ENCODE results near the gene ZNF280D. TPM values are rescaled to one million over a fixed set of nuclear protein-coding genes. Genes with fewer than 3 reads are reported as not detected.

The ZNF280D gene
- total RNA-seq, 1 experiment from 2014 or later = 21.5 TPM

GRCh38 chr15:56737791-56738190 is 4.5 kb upstream of the ZNF280D start:
- Histone ChIP-seq H3K27ac (ENCODE audit: low read length) (no peak overlapping the region), H3K4me3 (ENCODE audit: low read depth in 2 of 2, low read length in 2 of 2) (no peak overlapping the region), H3K9me3 (ENCODE audit: control insufficient read depth, insufficient read depth, low read depth, low read length) (peaks cover 11% of the 10 kb centered on the region; the same call in 1 of the 2 replicates), H3K27me3 (ENCODE audit: control insufficient read depth, insufficient read depth, low read length) (peaks cover 7% of the 10 kb centered on the region; the same call in 1 of the 2 replicates), H3K36me3 (ENCODE audit: control insufficient read depth, insufficient read depth, low read length) (no peaks in the 10 kb centered on the region), H3K4me1 (ENCODE audit: control insufficient read depth, insufficient read depth, low read length) (no peaks in the 10 kb centered on the region)
- ChIA-PET POLR2A (no interaction called here), CTCF (no interaction called here)
- BruUV-seq (replicated peaks) = no TSS peak
- ATAC-seq = no peak
- TF ChIP-seq REST (IDR thresholded peaks at IDR 0.05; ENCODE audit: insufficient read depth in 1 of 2, low read depth in 2 of 2, low read length in 1 of 2) (no peak), SIN3A (IDR thresholded peaks at IDR 0.05; ENCODE audit: borderline replicate concordance, insufficient read depth, low read depth, low read length) (no peak), POLR2AphosphoS5 (IDR thresholded peaks at IDR 0.05; ENCODE audit: low read depth, low read length) (no peak), TCF7L2 (IDR thresholded peaks at IDR 0.05; ENCODE audit: low read depth, low read length) (no peak), CTCF (IDR thresholded peaks at IDR 0.05) (no peak)
- in situ Hi-C loops (cut with HindIII; ENCODE audit: low pct_unique_long_range_greater_than_20kb, low sequenced_read_pairs) (no loop called here), intact Hi-C loops (cut with micrococcal nuclease; ENCODE audit: unreplicated experiment) (no loop called here)
- DNase-seq (ENCODE audit: low read depth, low spot score) = no peak

GRCh38 chr15:56736881-56737707 is 3.8 kb upstream of the ZNF280D start:
- 0 out of 2 replicates have a peak, but pooled peaks cover 2% of the 10 kb centered on the region for H3K27me3 ChIP-seq (ENCODE audit: control insufficient read depth, insufficient read depth, low read length)
- no peak overlapping the region for H3K4me3 ChIP-seq (ENCODE audit: low read depth in 2 of 2, low read length in 2 of 2)
- ATAC-seq = no peak
- no peak overlapping the region for H3K27ac ChIP-seq (ENCODE audit: low read length)
- in situ Hi-C loops (cut with HindIII; ENCODE audit: low pct_unique_long_range_greater_than_20kb, low sequenced_read_pairs) (no loop called here), intact Hi-C loops (cut with micrococcal nuclease; ENCODE audit: unreplicated experiment) (no loop called here)
- CTCF ChIA-PET = no interaction called here
- no TSS peak for BruUV-seq (replicated peaks)
- peaks cover 11% of the 10 kb centered on the region; the same call in 1 of the 2 replicates for H3K9me3 ChIP-seq (ENCODE audit: control insufficient read depth, insufficient read depth, low read depth, low read length)
- TF ChIP-seq REST (IDR thresholded peaks at IDR 0.05; ENCODE audit: insufficient read depth in 1 of 2, low read depth in 2 of 2, low read length in 1 of 2) (no peak), SIN3A (IDR thresholded peaks at IDR 0.05; ENCODE audit: borderline replicate concordance, insufficient read depth, low read depth, low read length) (no peak), POLR2AphosphoS5 (IDR thresholded peaks at IDR 0.05; ENCODE audit: low read depth, low read length) (no peak), CTCF (IDR thresholded peaks at IDR 0.05) (no peak), TCF7L2 (IDR thresholded peaks at IDR 0.05; ENCODE audit: low read depth, low read length) (no peak)
- POLR2A ChIA-PET = interaction anchor here (0.6 kb wide), 1 partner anchor 272 kb away, joined by 4 read pairs; no protein-coding TSS in a partner anchor
- DNase-seq (ENCODE audit: low read depth, low spot score) = no peak
- no peaks in the 10 kb centered on the region for H3K36me3 ChIP-seq (ENCODE audit: control insufficient read depth, insufficient read depth, low read length)
- peaks cover 3% of the 10 kb centered on the region; the same call in 1 of the 2 replicates for H3K4me1 ChIP-seq (ENCODE audit: control insufficient read depth, insufficient read depth, low read length)

Measured in Panc1 (cell line).